ENCODE data around the gene WAC.

WAC gene

DNA sequence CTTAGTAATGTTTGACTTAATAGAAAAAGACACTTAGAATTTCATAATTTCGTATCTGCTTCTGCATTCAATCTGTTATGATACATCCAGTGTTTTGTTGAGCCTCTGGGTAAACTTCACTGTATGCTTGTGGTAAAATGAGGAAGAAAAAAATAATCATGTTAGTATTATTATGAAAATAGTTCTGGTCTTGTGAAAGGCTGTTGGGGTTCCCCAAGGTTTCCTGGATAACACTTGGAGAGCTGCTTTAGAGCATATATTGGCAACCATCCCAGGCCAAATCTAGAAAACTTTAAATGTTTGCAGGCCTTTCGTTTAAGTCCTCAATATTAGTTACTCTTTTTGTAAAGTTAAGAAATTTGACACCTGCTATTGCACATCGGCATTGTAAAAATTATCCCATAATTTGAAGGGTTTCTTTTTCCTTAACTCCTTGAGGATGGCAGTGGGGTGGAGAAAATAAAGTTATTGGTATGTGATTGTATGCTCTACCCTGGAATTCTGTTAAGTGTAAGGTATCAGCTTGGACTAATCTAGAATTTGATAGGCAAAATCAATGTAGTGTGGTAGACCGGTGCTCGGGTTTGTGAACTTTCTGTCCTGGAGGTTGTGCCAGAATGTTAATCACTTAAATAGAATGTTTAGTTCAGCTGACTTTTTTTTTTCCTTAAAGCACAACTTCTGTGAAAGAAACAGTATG, 54.5 kb downstream of the WAC start:
- no peak for DNase-seq (ENCODE audit: extremely low spot score)
- POLR2A ChIA-PET, result no interaction called here
- CTCF ChIA-PET, result interaction anchor here (0.6 kb wide), 1 partner anchor 30 kb away, joined by 3 read pairs; no protein-coding TSS in a partner anchor
- TF ChIP-seq, protein P1, sequence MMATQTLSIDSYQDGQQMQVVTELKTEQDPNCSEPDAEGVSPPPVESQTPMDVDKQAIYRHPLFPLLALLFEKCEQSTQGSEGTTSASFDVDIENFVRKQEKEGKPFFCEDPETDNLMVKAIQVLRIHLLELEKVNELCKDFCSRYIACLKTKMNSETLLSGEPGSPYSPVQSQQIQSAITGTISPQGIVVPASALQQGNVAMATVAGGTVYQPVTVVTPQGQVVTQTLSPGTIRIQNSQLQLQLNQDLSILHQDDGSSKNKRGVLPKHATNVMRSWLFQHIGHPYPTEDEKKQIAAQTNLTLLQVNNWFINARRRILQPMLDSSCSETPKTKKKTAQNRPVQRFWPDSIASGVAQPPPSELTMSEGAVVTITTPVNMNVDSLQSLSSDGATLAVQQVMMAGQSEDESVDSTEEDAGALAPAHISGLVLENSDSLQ (IDR thresholded peaks at IDR 0.05), result no peak
- TF ChIP-seq L3MBTL2 (conservative IDR thresholded peaks at IDR 0.05), result no peak
- TF ChIP-seq FOXK2 (IDR thresholded peaks at IDR 0.05), result no peak
- no peak for TF ChIP-seq ZNF384 (IDR thresholded peaks at IDR 0.05)
- TF ChIP-seq SP1 (IDR thresholded peaks at IDR 0.05), result no peak
- no peak for TF ChIP-seq FOXA1 (IDR thresholded peaks at IDR 0.05)
- TF ChIP-seq NFRKB (IDR thresholded peaks at IDR 0.05), result no peak
- no peak for TF ChIP-seq CTBP1 (IDR thresholded peaks at IDR 0.05; ENCODE audit: borderline replicate concordance)

DNA sequence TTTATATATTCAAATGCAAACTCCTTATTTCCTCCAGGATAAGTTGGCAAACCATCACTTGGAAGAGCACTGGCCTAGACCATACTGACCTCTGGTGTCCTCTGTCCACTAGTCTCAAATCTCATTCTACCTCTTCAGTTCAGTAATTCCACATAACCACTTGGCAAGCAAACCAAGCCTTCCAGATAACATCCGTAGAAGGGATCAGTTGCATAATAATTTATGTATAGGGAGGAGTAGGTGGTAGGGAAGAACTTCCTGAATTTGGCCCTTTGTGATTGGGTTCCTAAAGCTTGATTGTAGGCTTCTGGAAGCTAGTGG, 55.0 kb downstream of the WAC start:
- ChIA-PET POLR2A (no interaction called here), CTCF (interaction anchor here (0.6 kb wide), 1 partner anchor 31 kb away, joined by 3 read pairs; no protein-coding TSS in a partner anchor)
- TF ChIP-seq, protein P1 (IDR thresholded peaks at IDR 0.05), result no peak
- TF ChIP-seq CTBP1 (IDR thresholded peaks at IDR 0.05; ENCODE audit: borderline replicate concordance) (no peak), ELF4 (IDR thresholded peaks at IDR 0.05) (no peak), LEF1 (IDR thresholded peaks at IDR 0.05; ENCODE audit: borderline replicate concordance) (no peak), NFRKB (IDR thresholded peaks at IDR 0.05) (no peak), FOXM1 (IDR thresholded peaks at IDR 0.05; ENCODE audit: borderline replicate concordance) (no peak), HDGF (IDR thresholded peaks at IDR 0.05; ENCODE audit: borderline replicate concordance) (no peak), ZNF384 (IDR thresholded peaks at IDR 0.05) (no peak)
- DNase-seq (ENCODE audit: extremely low spot score), result no peak

DNA sequence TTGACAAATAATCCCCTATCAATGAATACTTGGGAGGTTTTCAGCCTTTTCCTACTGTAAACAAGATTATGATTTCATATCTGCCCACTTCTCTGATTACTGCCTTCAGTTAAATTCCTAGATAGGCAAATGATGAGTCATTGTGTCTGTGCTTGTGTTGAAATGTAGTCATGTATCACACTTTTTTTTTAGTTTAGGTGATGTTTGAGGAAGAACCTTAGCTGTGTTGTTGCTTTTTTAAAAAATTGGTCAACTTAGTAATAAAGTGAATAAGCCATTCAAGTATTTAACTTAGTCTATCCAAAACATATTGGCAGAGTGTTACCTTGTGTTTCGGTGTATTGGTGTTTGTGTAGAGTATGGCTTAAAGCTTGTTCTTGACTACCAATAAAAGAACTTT, 60.0 kb downstream of the WAC start:
- DNase-seq (ENCODE audit: extremely low spot score), result no peak
- CTCF ChIA-PET, result no interaction called here
- POLR2A ChIA-PET, result no interaction called here
- TF ChIP-seq LEF1 (IDR thresholded peaks at IDR 0.05; ENCODE audit: borderline replicate concordance) (no peak), FOXM1 (IDR thresholded peaks at IDR 0.05; ENCODE audit: borderline replicate concordance) (no peak), CTBP1 (IDR thresholded peaks at IDR 0.05; ENCODE audit: borderline replicate concordance) (no peak), SUZ12 (IDR thresholded peaks at IDR 0.05) (no peak), BHLHE40 (IDR thresholded peaks at IDR 0.05; ENCODE audit: borderline replicate concordance) (no peak), FOXA1 (IDR thresholded peaks at IDR 0.05) (no peak), NFRKB (IDR thresholded peaks at IDR 0.05) (no peak), ZNF384 (IDR thresholded peaks at IDR 0.05) (no peak), SP1 (IDR thresholded peaks at IDR 0.05) (no peak), L3MBTL2 (conservative IDR thresholded peaks at IDR 0.05) (no peak), ELF4 (IDR thresholded peaks at IDR 0.05) (no peak), ARNT (IDR thresholded peaks at IDR 0.05) (no peak)
- TF ChIP-seq, protein P1 (IDR thresholded peaks at IDR 0.05), result no peak

DNA sequence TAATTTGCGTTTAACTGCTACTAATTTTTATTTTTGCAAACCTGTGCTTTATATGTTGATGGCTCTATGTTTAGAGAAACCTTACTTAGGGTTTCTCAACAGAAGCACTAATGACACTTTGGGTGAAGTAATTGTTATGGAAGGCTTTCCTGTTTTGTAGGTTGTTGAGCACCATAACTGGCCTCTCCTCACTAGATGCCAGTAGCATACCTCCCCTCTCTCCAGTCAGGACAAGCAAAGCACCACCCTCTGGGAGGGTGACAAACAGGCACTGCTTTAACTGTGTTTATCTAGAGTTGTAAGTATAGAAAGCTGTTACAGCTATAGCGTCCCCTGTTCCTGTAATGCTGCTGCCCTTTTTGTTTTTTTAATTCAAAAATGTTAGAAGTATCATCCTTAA, 60.9 kb downstream of the WAC start:
- ChIA-PET CTCF (no interaction called here), POLR2A (no interaction called here)
- DNase-seq (ENCODE audit: extremely low spot score), result no peak
- TF ChIP-seq HDGF (IDR thresholded peaks at IDR 0.05; ENCODE audit: borderline replicate concordance), result no peak
- TF ChIP-seq BHLHE40 (IDR thresholded peaks at IDR 0.05; ENCODE audit: borderline replicate concordance), result no peak
- TF ChIP-seq FOXK2 (IDR thresholded peaks at IDR 0.05), result no peak
- no peak for TF ChIP-seq L3MBTL2 (conservative IDR thresholded peaks at IDR 0.05)

DNA sequence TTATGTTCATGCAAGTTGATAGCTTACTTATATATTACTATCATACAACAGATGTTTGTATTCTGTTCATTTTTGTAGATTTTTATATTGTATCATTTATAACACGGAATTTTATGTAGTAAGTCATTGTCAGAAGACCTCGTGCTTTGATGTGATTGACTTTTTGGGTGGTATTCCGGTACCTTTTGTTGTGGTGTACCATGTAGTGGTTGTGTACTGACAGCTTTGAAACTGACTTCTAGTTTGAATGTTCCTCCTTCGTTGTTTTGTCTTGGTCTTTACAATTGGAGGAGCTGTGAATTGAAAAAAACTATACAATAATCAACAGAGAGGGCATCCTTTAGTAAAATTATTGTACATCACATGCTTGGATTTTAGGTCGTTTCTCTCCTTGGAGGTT, 61.5 kb downstream of the WAC start:
- TF ChIP-seq NFRKB (IDR thresholded peaks at IDR 0.05) (no peak), ARNT (IDR thresholded peaks at IDR 0.05) (no peak), FOXK2 (IDR thresholded peaks at IDR 0.05) (no peak), BHLHE40 (IDR thresholded peaks at IDR 0.05; ENCODE audit: borderline replicate concordance) (no peak), TARDBP (IDR thresholded peaks at IDR 0.05) (no peak), CTBP1 (IDR thresholded peaks at IDR 0.05; ENCODE audit: borderline replicate concordance) (no peak), FOXM1 (IDR thresholded peaks at IDR 0.05; ENCODE audit: borderline replicate concordance) (no peak), HDGF (IDR thresholded peaks at IDR 0.05; ENCODE audit: borderline replicate concordance) (no peak), SP1 (IDR thresholded peaks at IDR 0.05) (no peak), FOXA1 (IDR thresholded peaks at IDR 0.05) (no peak), SUZ12 (IDR thresholded peaks at IDR 0.05) (no peak), ZNF384 (IDR thresholded peaks at IDR 0.05) (no peak)
- TF ChIP-seq, protein P1 (IDR thresholded peaks at IDR 0.05), result no peak
- no peak for DNase-seq (ENCODE audit: extremely low spot score)
- ChIA-PET POLR2A (no interaction called here), CTCF (no interaction called here)

DNA sequence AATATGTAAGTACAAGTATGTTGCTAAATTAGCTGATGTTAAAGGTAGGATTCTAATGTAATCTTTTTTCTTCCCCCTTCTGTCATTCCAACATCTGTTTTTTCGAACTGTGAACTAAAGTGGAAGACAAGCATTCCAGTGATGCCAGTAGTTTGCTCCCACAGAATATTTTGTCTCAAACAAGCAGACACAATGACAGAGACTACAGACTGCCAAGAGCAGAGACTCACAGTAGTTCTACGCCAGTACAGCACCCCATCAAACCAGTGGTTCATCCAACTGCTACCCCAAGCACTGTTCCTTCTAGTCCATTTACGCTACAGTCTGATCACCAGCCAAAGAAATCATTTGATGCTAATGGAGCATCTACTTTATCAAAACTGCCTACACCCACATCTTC, 62.7 kb downstream of the WAC start:
- ChIA-PET CTCF (no interaction called here), POLR2A (no interaction called here)
- no peak for DNase-seq (ENCODE audit: extremely low spot score)
- no peak for TF ChIP-seq BHLHE40 (IDR thresholded peaks at IDR 0.05; ENCODE audit: borderline replicate concordance)
